NCI-H1105 treated with DMSO at 0.1 percent for 48 hours (cell line): ENCODE results near the gene BNIP3.

Experiments
- DNase-seq: peaks from one replicate; lab custom pipeline; 2025; lab: John Stamatoyannopoulos, UW

Gene BNIP3

DNA sequence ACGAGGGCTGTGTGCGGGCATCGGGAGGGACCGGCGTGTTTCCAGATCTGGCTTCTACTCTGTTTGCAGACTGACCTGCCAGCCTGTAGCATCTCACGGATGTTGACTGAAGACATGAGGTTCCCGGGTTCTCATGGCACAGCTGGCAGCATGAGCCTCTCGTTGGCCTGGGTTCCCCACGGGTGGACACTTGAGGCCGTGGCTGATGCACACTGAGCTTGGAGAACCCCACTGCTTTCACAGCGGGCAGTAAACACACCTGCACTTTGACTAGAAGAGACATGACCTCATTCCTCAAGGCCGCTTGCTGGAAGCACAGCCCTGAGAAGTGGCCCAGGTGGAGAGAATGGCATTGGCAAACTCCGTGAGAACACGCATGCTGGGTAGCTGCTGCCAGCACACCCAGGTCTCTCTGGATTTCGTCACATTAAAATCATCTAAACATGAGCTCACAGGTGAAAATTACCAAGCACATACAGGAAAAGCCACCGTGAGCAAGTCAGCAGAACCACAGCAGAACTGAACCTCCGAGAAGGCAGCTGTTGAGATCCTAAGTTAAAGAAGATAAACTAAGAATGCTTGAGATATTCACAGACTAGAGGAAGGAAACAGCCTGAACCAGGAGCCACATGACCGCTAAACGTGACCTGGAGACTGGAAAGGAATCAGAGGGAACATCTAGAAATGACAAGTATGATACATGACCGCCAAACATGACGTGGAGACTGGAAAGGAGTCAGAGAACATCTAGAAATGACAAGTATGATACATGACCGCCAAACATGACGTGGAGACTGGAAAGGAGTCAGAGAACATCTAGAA is 32.5 kb downstream of the BNIP3 start:
- no peak for DNase-seq

DNA sequence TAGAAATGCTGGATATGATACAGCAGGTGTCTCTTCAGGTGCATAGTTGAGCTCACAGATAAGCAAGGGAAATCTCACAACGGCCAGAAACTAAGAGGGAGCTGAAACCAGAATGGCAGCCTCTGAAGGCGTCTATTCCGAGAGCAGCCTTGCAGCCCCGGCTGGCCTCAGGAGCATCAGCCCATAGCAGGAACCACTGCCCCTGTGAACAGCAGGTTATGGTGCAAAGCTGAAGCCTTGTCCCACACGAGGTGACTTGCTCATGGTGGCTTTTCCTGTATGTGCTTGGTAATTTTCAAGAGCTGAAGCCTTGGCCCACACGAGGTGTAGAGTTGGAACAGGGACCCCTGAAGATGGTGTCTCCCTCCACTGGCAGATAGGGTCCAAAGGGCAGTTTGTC is 33.2 kb downstream of the BNIP3 start:
- no peak for DNase-seq

GRCh38 chr10:131947631-131948347 is 33.9 kb downstream of the BNIP3 start:
- DNase-seq, result no peak

DNA sequence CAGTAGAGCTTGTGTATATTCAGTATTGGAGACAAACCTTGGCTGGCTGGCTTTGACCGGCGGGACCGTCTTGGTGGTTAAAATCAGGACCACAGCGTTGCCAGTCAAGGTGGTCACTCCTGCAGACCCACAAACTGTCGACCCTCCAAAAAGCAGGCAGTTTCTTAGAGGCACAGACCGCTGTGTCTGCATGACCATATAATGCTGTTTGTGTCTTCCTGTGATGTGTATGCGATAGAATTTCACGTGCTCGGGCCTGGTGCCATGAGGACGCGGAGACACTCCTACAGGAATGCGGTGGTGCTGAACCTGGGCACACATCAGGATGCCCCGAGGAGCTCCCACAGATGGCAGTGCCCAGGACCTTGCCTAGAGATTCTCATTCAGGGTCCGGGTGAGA is 34.8 kb downstream of the BNIP3 start:
- DNase-seq, result no peak

GRCh38 chr10:131946321-131946751 is 35.4 kb downstream of the BNIP3 start:
- DNase-seq, result no peak

- DNase-seq, result no peak
Measured at GRCh38 chr10:131944976-131945695, 36.6 kb downstream of the BNIP3 start.

GRCh38 chr10:131944412-131944811 is 37.3 kb downstream of the BNIP3 start:
- no peak for DNase-seq

GRCh38 chr10:131943021-131943814 is 38.5 kb downstream of the BNIP3 start:
- no peak for DNase-seq

GRCh38 chr10:131942455-131942854 is 39.3 kb downstream of the BNIP3 start:
- DNase-seq, result no peak

DNA sequence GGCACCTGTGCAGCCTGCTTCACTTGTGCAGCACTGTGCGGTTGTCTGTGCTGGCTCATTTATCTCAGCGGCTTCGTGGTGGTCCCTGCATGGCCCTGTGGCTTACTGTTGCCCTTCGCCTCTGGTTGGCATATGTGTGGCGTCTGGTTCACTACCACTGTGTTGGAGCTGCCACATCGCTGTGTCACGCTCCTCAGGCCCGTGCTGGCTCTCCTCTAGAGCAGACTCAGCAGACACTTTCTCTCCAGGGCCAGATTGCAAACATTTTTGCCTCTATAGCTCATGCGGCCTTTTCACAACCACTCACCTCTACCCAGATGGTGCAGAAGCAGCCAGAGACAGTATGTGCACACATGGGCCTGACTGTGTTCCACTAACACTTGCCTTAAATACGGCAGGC is 43.0 kb downstream of the BNIP3 start:
- no peak for DNase-seq

DNA sequence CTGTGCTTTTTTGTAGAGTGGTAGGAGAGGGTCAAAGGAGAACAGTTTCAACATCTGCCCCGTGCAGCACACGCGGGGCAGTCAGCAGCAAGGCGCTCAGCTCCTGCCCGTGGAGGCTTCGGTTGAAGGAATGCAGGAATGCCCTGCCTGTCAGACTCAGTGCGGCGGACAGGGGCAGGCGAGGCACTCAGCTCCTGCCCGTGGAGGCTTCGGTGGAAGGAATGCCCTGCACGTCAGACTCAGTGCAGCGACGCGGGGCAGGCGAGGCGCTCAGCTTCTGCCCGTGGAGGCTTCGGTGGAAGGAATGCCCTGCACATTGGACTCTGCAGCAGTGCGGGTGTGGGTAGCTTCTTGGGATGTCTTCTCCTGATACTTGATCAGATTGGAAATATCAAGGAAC is 43.9 kb downstream of the BNIP3 start:
- DNase-seq, result no peak

DNA sequence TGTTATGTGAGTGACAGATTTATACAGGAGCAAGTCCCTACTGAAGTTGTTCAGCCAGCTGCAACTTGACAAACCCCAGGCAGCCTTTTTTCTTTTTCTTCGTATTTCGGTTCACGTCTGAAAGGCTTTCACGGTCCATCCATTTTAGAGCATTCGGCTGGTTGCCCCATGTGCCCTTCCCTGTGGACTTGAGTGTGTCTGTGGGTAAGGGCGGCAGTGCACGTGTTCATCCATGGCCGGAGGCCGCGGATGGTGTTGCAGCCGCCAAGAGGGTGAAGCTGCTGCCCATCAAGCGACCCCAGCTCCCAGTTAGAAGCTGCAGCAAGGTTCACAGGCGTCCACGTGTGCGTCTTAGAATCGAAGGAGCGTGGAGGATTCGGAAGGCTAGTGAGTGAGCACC is 45.0 kb downstream of the BNIP3 start:
- no peak for DNase-seq

DNA sequence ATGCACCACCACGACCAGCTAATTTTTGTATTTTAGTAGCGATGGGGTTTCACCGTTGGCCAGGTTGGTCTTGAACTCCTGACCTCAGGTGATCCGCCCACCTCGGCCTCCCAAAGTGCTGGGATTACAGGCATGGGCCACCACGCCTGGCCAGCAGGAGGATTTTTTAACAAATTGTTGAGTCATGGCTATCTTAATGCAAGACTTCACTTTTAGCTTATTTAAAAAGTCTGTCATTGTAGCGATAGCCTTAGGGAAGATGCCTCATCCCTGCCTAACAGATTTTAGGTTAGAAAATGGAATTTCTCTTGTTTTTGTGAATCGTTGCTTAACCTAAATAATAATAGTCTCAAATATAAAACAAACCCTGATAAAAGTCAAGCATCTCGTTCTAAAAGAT is 45.4 kb downstream of the BNIP3 start:
- no peak for DNase-seq

GRCh38 chr10:131935260-131935659 is 46.5 kb downstream of the BNIP3 start:
- no peak for DNase-seq

DNA sequence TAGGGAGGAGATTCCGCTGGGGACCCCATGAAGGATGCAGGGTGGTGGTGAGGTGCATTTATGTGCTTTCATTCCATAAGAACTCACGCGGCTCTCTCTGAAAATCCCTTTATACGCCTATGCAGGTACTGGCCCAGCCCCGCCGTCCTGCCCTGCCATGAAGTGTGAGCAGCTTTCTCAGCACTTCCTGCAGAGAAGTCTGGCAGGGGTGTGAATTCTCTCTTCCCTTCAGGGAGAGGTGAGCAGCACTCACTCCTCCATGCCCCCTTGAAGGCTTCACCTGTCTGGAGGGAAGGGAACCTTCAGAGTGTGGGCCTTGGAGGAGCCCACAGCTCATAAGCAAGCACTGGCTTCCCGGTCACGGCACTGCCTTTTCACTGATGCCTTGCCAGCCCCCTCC is 47.0 kb downstream of the BNIP3 start:
- DNase-seq, result no peak

- no peak for DNase-seq
Measured at GRCh38 chr10:131933696-131934086, 48.0 kb downstream of the BNIP3 start.

- DNase-seq, result no peak
Measured at GRCh38 chr10:131933016-131933695, 48.6 kb downstream of the BNIP3 start.

DNA sequence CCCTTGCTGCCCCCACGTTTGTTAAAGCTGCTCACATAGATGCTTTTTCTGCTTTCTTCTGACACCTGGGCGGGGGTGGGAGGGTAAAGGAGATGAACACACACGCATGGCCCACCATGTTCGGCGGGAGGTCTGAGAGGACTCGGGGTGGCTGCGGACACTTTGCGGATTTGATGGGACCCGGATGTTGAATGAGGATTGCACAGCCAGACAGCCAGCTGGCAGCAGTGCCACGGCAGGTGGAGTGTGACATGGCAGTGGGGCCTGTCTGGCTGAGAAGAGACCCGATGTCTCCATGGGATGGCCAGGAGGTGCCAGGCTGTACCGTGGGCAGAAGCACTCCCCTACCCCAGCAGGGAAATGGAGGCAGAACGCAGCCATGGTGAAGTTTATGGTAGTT is 49.7 kb downstream of the BNIP3 start:
- no peak for DNase-seq

DNA sequence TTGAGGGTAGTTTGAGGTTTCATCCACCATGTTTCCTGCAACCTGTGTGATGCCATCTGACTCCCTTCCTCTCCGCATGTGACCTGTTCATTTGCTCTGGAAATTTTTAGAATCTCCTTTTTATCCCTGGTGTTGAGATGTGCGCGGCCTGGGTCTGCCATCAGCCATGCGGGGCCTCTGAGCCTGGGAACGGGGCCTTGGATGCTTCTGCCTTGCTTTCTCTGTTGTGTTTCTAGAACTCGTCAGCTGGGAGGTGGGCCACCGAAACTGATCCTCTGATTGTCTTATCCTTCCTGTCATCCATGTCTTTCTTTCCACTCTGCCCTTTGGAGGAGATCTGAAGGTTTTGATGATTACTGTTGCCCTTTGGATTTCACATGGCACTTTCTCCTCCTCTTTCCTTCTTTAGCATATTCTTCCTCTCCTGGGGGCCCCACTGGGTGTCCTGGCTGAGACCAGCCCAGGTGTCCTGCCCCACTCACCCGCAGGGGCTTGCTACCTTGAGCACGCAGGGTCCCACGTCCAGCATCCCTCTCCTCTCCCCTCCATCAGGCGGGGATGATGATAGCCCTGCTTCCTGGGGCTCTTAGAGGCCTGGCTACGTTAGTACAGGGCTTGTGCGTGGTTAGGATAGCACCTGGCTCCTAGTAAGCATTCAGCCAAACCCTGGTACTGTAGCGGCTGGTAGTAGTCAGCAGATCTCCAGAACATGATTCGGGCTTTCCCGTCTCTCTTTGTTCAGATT is 51.0 kb downstream of the BNIP3 start:
- no peak for DNase-seq

GRCh38 chr10:131930150-131930549 is 51.6 kb downstream of the BNIP3 start:
- no peak for DNase-seq
